ENCODE data around the gene ZNF438. TPM values are rescaled to one million over a fixed set of nuclear protein-coding genes. Genes with fewer than 3 reads are reported as not detected.

Gene ZNF438
- total and polyA plus RNA-seq, 2 of the 4 experiments (the other 2 are of a cell fraction), result 1.8 to 2.9 TPM

DNA sequence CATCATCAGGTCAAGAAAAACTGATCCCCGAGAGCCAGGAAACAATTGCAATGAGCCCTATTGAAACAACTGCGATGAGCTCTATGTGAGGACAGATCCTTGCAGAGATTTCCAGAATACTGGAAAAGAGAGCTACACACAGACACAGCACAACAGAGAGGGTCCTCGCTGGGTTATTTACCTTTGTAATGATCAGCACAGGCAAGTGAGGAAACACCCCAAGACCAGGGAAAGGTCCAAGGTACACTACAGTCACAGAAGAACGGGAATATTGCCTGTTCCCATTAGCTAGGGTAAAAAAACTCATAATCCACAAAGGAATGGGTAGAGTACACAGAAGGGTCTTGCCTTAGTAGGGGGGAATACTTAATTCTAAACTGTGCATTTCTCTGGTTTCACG, 152.7 kb downstream of the ZNF438 start:
- Histone ChIP-seq H3K4ac (ENCODE audit: low read depth, low read length) (no peak overlapping the region), H4K20me1 (ENCODE audit: insufficient read depth, low read length) (no peaks in the 10 kb centered on the region), H3K9ac (ENCODE audit: low read depth, low read length) (no peak overlapping the region), H3K4me3 (ENCODE audit: insufficient read depth, low read depth, low read length) (no peak overlapping the region), H3K9me3 (ENCODE audit: control insufficient read depth, insufficient read depth, low read length) (no peaks in the 10 kb centered on the region), H3K18ac (ENCODE audit: low read depth, low read length) (no peak overlapping the region), H3K9me1 (ENCODE audit: insufficient read depth, low read length) (no peaks in the 10 kb centered on the region), H4K91ac (ENCODE audit: insufficient read depth, low read depth, low read length) (no peak overlapping the region), H3K14ac (replicated peaks; ENCODE audit: low read depth, low read length) (no peak overlapping the region), H3K27ac (ENCODE audit: insufficient read depth, low read length) (no peak overlapping the region), H3K27me3 (ENCODE audit: control insufficient read depth, insufficient read depth, low read length) (no peaks in the 10 kb centered on the region), H4K8ac (ENCODE audit: low read depth in 2 of 2, low read length in 2 of 2) (no peak overlapping the region), H4K5ac (ENCODE audit: low read depth, low read length) (no peak overlapping the region), H2BK5ac (ENCODE audit: low read depth, low read length, poor library complexity, severe bottlenecking) (no peak overlapping the region), H3K4me2 (ENCODE audit: low read depth, low read length) (no peak overlapping the region), H2BK15ac (ENCODE audit: low read depth, low read length) (no peak overlapping the region), H2BK20ac (ENCODE audit: low read depth, low read length) (no peak overlapping the region), H3K36me3 (ENCODE audit: control insufficient read depth, insufficient read depth, low read length) (no peaks in the 10 kb centered on the region), H3K79me1 (ENCODE audit: low read depth in 1 of 2, low read length in 2 of 2) (0 out of 4 replicates have a peak, but pooled peaks cover 0 to 3% of the 10 kb centered on the region in 2 experiments), H2AK5ac (ENCODE audit: low read depth, low read length) (no peak overlapping the region), H3K56ac (ENCODE audit: extremely low read depth, insufficient read depth, low read length) (no peak overlapping the region), H2AFZ (replicated peaks; ENCODE audit: low read length, poor library complexity) (no peak overlapping the region), H2BK120ac (ENCODE audit: low read depth, low read length) (no peak overlapping the region), H3K23ac (ENCODE audit: low read depth, low read length) (no peak overlapping the region), H2AK9ac (replicated peaks; ENCODE audit: low read depth, low read length, poor library complexity) (no peak overlapping the region), H3K4me1 (ENCODE audit: control insufficient read depth, insufficient read depth, low read length) (peaks cover 1% of the 10 kb centered on the region; the same call in 1 of the 2 replicates)
- 94% methylated on average over 2 of the region's 5 CpGs; no CpG with 5 or more reads in 1 of the 2 experiments for WGBS, 2 experiments (ENCODE audit: extremely low coverage in 2 of 2, insufficient read length in 1 of 2)
- dilution Hi-C loops (cut with HindIII; ENCODE audit: low sequenced_read_pairs, unreplicated experiment) (no loop called here), in situ Hi-C loops (cut with MboI; ENCODE audit: low sequenced_read_pairs) (no loop called here), intact Hi-C loops (cut with micrococcal nuclease) (no loop called here)
- TF ChIP-seq, protein P1, sequence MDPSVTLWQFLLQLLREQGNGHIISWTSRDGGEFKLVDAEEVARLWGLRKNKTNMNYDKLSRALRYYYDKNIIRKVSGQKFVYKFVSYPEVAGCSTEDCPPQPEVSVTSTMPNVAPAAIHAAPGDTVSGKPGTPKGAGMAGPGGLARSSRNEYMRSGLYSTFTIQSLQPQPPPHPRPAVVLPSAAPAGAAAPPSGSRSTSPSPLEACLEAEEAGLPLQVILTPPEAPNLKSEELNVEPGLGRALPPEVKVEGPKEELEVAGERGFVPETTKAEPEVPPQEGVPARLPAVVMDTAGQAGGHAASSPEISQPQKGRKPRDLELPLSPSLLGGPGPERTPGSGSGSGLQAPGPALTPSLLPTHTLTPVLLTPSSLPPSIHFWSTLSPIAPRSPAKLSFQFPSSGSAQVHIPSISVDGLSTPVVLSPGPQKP (IDR thresholded peaks at IDR 0.05; ENCODE audit: borderline replicate concordance, low read depth, low read length), result no peak
- no peak for ATAC-seq (ENCODE audit: low read depth)
- BruUV-seq (replicated peaks), result no TSS peak
- POLR2A ChIA-PET (ENCODE audit: unreplicated experiment), result no interaction called here
- CTCF ChIA-PET, result no interaction called here
- no peak for DNase-seq
